Kidney (tissue), 22 donors: ENCODE data around the gene SOD1. TPM values are rescaled to one million over a fixed set of nuclear protein-coding genes. Genes with fewer than 3 reads are reported as not detected.

Experiments used
- DNase-seq, 5 donors: peaks; one replicate each; pipeline ENCODE4 v3.0.0-alpha.2; 2013 to 2020
- FAIRE-seq: peaks from 2 replicates; lab custom pipeline; 2012; peaks lifted over from hg19 to GRCh38; lab: Jason Lieb, UNC
- H3K27ac ChIP-seq, 2 donors: one replicate each; pipeline ENCODE4 v1.7.0; 2013; ENCODE audit warnings: low read depth in 2 of 2, low read length in 2 of 2, inconsistent platforms in 1 of 2
- H3K27me3 ChIP-seq: one replicate; pipeline ENCODE4 v1.7.1; 2013; ENCODE audit warnings: low read length, inconsistent platforms; ENCODE audit not compliant: control insufficient read depth, insufficient read depth
- H3K36me3 ChIP-seq, 3 donors: one replicate each; pipeline versions ENCODE4 v1.7.0 to v1.7.1; 2013; ENCODE audit warnings: low read length in 3 of 3, control low read depth in 1 of 3, inconsistent platforms in 1 of 3; ENCODE audit not compliant: insufficient read depth in 3 of 3, control insufficient read depth in 2 of 3
- H3K4me1 ChIP-seq, 3 donors: one replicate each; pipeline versions ENCODE4 v1.7.0 to v1.7.1; 2013; ENCODE audit warnings: low read length in 3 of 3, inconsistent platforms in 1 of 3, low read depth in 1 of 3; ENCODE audit not compliant: control insufficient read depth in 2 of 3, insufficient read depth in 2 of 3
- H3K4me3 ChIP-seq, 3 donors: one replicate each; pipeline versions ENCODE4 v1.7.0 to v1.8.1; 2013; ENCODE audit warnings: low read length in 3 of 3, control low read depth in 1 of 3, inconsistent platforms in 1 of 3
- H3K9ac ChIP-seq, 3 donors: one replicate each; pipeline versions ENCODE4 v1.7.0 to v1.7.1; 2013; ENCODE audit warnings: low read length in 3 of 3, control low read depth in 1 of 3, inconsistent platforms in 1 of 3
- H3K9me3 ChIP-seq, 3 donors: one replicate each; pipeline versions ENCODE4 v1.7.0 to v1.7.1; 2013; ENCODE audit warnings: low read length in 3 of 3, control low read depth in 1 of 3, inconsistent platforms in 1 of 3; ENCODE audit not compliant: control insufficient read depth in 2 of 3, insufficient read depth in 1 of 3
- CTCF ChIP-seq: IDR thresholded peaks from 3 replicates; pipeline ENCODE4 v1.5.1; 2012; ENCODE audit warnings: mild to moderate bottlenecking, moderate library complexity, borderline replicate concordance; ENCODE audit not compliant: insufficient read depth; ENCODE audit errors: extremely low read depth
- intact Hi-C: fragments of 100-400 bp; cut with DNase I; formaldehyde crosslinking; loops from one replicate; pipeline ENCODE4 v1.11.1; 2022
- long read RNA-seq, 10 donors: library from polyadenylated mRNA in 1 of 10; unstranded in 1 of 10; transcript quantifications; one replicate each; pipeline ENCODE4 v2.0.0 and lab custom pipeline, GENCODE V29; 2021 to 2026
- polyA plus RNA-seq: library from polyadenylated mRNA; stranded (reverse); fragments of 350-450 nt; fragmentation: Illumina TruSeq; extraction: RNeasy Lipid Tissue Mini Kit (QIAGEN cat#74804); gene quantifications from one replicate; pipeline ENCODE4 v1.2.3, GENCODE V29; 2014; ENCODE audit warnings: low read depth, low replicate concordance; ENCODE audit not compliant: insufficient read depth
- total RNA-seq: library from RNA; stranded (reverse); fragmentation: NEBNext Ultra II Directional; extraction: Animal tissue kit (Norgen Biotek cat#: 25700); gene quantifications from one replicate; pipeline ENCODE4 v1.2.1, GENCODE V29; 2021
- donor health status: control.
- donor health status: control.
- donor health status: control.
- donor health status: control.
- donor health status: control.
- donor health status: DM: yes; HTN: yes; CAD: no.
- donor health status: Normal renal cell carcinoma (clear cell type).

The SOD1 gene
- 243 TPM for total RNA-seq
- 910 TPM for polyA plus RNA-seq
- long read RNA-seq, donor 1, transcript SOD1-201 (5 exons, 966 nt) = major isoform, 150 of 189 reads
- long read RNA-seq, donor 1, partial matches to known transcripts = 33 of 189 reads
- long read RNA-seq, donor 1, other reads (novel, unspliced or antisense) = 6 of 189 reads
- long read RNA-seq, donor 2, transcript SOD1-201 (5 exons, 966 nt) = major isoform, 224 of 275 reads
- long read RNA-seq, donor 2, partial matches to known transcripts = 42 of 275 reads
- long read RNA-seq, donor 2, other reads (novel, unspliced or antisense) = 9 of 275 reads
- long read RNA-seq, donor 3, transcript SOD1-201 (5 exons, 966 nt) = major isoform, 287 of 421 reads
- long read RNA-seq, donor 3, partial matches to known transcripts = 102 of 421 reads
- long read RNA-seq, donor 3, other reads (novel, unspliced or antisense) = 31 of 421 reads
- long read RNA-seq, donor 4, transcript SOD1-201 (5 exons, 966 nt) = major isoform, 155 of 175 reads
- long read RNA-seq, donor 4, partial matches to known transcripts = 13 of 175 reads
- long read RNA-seq, donor 4, other reads (novel, unspliced or antisense) = 7 of 175 reads
- long read RNA-seq, donor 5, transcript SOD1-201 (5 exons, 966 nt) = major isoform, 17 of 18 reads
- long read RNA-seq, donor 5, partial matches to known transcripts = 0 of 18 reads
- long read RNA-seq, donor 5, other reads (novel, unspliced or antisense) = 0 of 18 reads
- long read RNA-seq, donor 6, transcript SOD1-201 (5 exons, 966 nt) = major isoform, 633 of 847 reads
- long read RNA-seq, donor 6, partial matches to known transcripts = 148 of 847 reads
- long read RNA-seq, donor 6, other reads (novel, unspliced or antisense) = 66 of 847 reads
- long read RNA-seq, donor 7, transcript SOD1-201 (5 exons, 966 nt) = major isoform, 137 of 169 reads
- long read RNA-seq, donor 7, partial matches to known transcripts = 8 of 169 reads
- long read RNA-seq, donor 7, other reads (novel, unspliced or antisense) = 23 of 169 reads
- long read RNA-seq, donor 8, transcript SOD1-201 (5 exons, 966 nt) = major isoform, 227 of 301 reads
- long read RNA-seq, donor 8, partial matches to known transcripts = 57 of 301 reads
- long read RNA-seq, donor 8, other reads (novel, unspliced or antisense) = 17 of 301 reads
- long read RNA-seq, donor 9, transcript SOD1-201 (5 exons, 966 nt) = major isoform, 111 of 134 reads
- long read RNA-seq, donor 9, partial matches to known transcripts = 14 of 134 reads
- long read RNA-seq, donor 9, other reads (novel, unspliced or antisense) = 9 of 134 reads
- long read RNA-seq, donor 10, transcript SOD1-201 (5 exons, 966 nt) = major isoform, 171 of 254 reads
- long read RNA-seq, donor 10, partial matches to known transcripts = 61 of 254 reads
- long read RNA-seq, donor 10, other reads (novel, unspliced or antisense) = 21 of 254 reads

- DNase-seq = peak; percentile 93 to 98 (median 96)
- FAIRE-seq = no peak
- H3K4me1 ChIP-seq = peaks cover 0 to 6% (median 3%) of the 10 kb centered on the region in 3 donors
- TF ChIP-seq CTCF = peak; percentile 11
- H3K9me3 ChIP-seq = no peaks in the 10 kb centered on the region
- peak within 1 kb of the TSS; percentile 96 to 97 for H3K27ac ChIP-seq
- peak within 1 kb of the TSS; percentile 83 to 91 (median 90) for H3K4me3 ChIP-seq
- peak within 1 kb of the TSS; percentile 71 to 93 (median 86) for H3K9ac ChIP-seq
- intact Hi-C loops = no loop called here
- H3K27me3 ChIP-seq = no peaks in the 10 kb centered on the region
- H3K36me3 ChIP-seq = peaks cover 0 to 13% (median 3%) of the 10 kb centered on the region in 3 donors
Observed at GRCh38 chr21:31659536-31660258, at the start of gene SOD1. Gene SOD1 (plus strand): TSS chr21:31659693. CDS start chr21:31659770, 77 bp downstream.

GRCh38 chr21:31611445-31611844 is 48.0 kb upstream of the SOD1 start:
- H3K4me3 ChIP-seq = no peak overlapping the region
- H3K4me1 ChIP-seq = no peaks in the 10 kb centered on the region
- H3K27me3 ChIP-seq = no peaks in the 10 kb centered on the region
- H3K9ac ChIP-seq = no peak overlapping the region
- no peaks in the 10 kb centered on the region for H3K36me3 ChIP-seq
- no peaks in the 10 kb centered on the region for H3K9me3 ChIP-seq
- TF ChIP-seq CTCF = no peak
- DNase-seq (no peak), FAIRE-seq (no peak)
- H3K27ac ChIP-seq = no peak overlapping the region
- intact Hi-C loops = no loop called here
